IMR-90 (cell line): ENCODE measurements around the gene TMPRSS13.

Experiments
- BHLHE40 ChIP-seq: fragments of 150-350 bp; IDR thresholded peaks from 2 replicates; pipeline ENCODE4 v1.6.1; 2016; ENCODE audit warnings: mild to moderate bottlenecking, low read depth, low read length
- CTCF ChIP-seq: conservative IDR thresholded peaks from 2 replicates; pipeline ENCODE4 v1.5.1; 2012; ENCODE audit warnings: mild to moderate bottlenecking, low read depth, low read length, improper control_type of control experiment
- FOS ChIP-seq: fragments of 150-350 bp; IDR thresholded peaks from 2 replicates; pipeline ENCODE4 v1.6.1; 2016; ENCODE audit warnings: low read depth, low read length
- MXI1 ChIP-seq: IDR thresholded peaks from 2 replicates; pipeline ENCODE4 v1.6.1; 2012; ENCODE audit warnings: low read depth, mild to moderate bottlenecking, low read length, moderate library complexity, borderline replicate concordance
- NFE2L2 ChIP-seq: fragments of 150-350 bp; IDR thresholded peaks from 2 replicates; pipeline ENCODE4 v1.6.1; 2016; ENCODE audit warnings: low read depth, mild to moderate bottlenecking, low read length
- RAD21 ChIP-seq: IDR thresholded peaks from 2 replicates; pipeline ENCODE4 v1.6.1; 2012; ENCODE audit warnings: low read length, improper control_type of control experiment
- RCOR1 ChIP-seq: IDR thresholded peaks from 2 replicates; pipeline ENCODE4 v1.6.1; 2012; ENCODE audit warnings: mild to moderate bottlenecking, low read length, improper control_type of control experiment; ENCODE audit not compliant: insufficient replicate concordance
- RFX5 ChIP-seq: IDR thresholded peaks from 2 replicates; pipeline ENCODE4 v1.8.0; 2012; ENCODE audit warnings: low read depth, mild to moderate bottlenecking, low read length, moderate library complexity

- no peak for TF ChIP-seq BHLHE40
- no peak for TF ChIP-seq RAD21
- no peak for TF ChIP-seq RFX5
- no peak for TF ChIP-seq MXI1
- TF ChIP-seq CTCF = no peak
- TF ChIP-seq RCOR1 = no peak
- no peak for TF ChIP-seq NFE2L2
- TF ChIP-seq FOS = no peak
Observed at GRCh38 chr11:117925198-117925925, 3.8 kb downstream of the TMPRSS13 start.
